Measurements from ENCODE around the gene SNCAIP.

DNA sequence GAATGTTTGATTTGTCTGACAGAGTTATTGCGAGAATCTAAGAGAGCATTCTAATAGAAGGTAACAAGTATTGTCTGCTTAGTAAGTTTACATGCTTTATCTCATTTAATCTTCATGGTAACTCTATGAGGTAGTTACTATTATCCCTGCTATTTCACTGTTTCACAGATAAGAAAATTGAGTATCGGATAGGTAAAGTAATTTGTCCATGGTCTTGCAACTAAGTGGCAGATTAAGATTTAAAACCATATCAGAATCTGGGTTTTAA lies 118.2 kb downstream of the SNCAIP start:
- TF ChIP-seq POLR2A (IDR thresholded peaks at IDR 0.05), result no peak
- TF ChIP-seq CTCF (IDR thresholded peaks at IDR 0.05), result no peak

All from stomach (tissue), 4 donors.